Measurements from ENCODE around the gene NRXN2. TPM values are rescaled to one million over a fixed set of nuclear protein-coding genes. Genes with fewer than 3 reads are reported as not detected.

NRXN2 gene
- polyA plus RNA-seq, 3 donors, result 0.07 TPM; not detected in 2

GRCh38 chr11:64632654-64633053, 90.3 kb downstream of the NRXN2 start:
- no peaks in the 10 kb centered on the region for H3K27me3 ChIP-seq (ENCODE audit: control insufficient read depth in 2 of 2, insufficient read depth in 2 of 2, low read length in 2 of 2)
- whole genome bisulfite sequencing (ENCODE audit: insufficient coverage), result no CpG with 5 or more reads among the region's 10 CpGs
- H3K79me2 ChIP-seq (ENCODE audit: insufficient read depth, low read length), result no peaks in the 10 kb centered on the region
- H2AFZ ChIP-seq (ENCODE audit: insufficient read depth, low read depth, low read length, poor library complexity, severe bottlenecking), result no peak overlapping the region
- H3K4me2 ChIP-seq (replicated peaks; ENCODE audit: extremely low read depth, low read length, poor library complexity, severe bottlenecking), result no peak overlapping the region
- no peak overlapping the region for H3K9ac ChIP-seq (ENCODE audit: insufficient read depth, low read length, poor library complexity, severe bottlenecking)
- H3K4me3 ChIP-seq (replicated peaks in 1 of 3; ENCODE audit: low read depth in 2 of 3, low read length in 3 of 3), result no peak overlapping the region
- DNase-seq, result no peak
- Mint-ChIP-seq H3K4me3 (no peak overlapping the region), H3K36me3 (no peaks in the 10 kb centered on the region), H3K27ac (no peak overlapping the region), H3K27me3 (ENCODE audit: low read depth in 3 of 3) (peaks cover 4 to 11% (median 7%) of the 10 kb centered on the region in 3 donors), H3K4me1 (peaks cover 17% of the 10 kb centered on the region), H3K9me3 (peaks cover 0 to 2% (median 0%) of the 10 kb centered on the region in 7 donors)
- no peaks in the 10 kb centered on the region for H3K9me3 ChIP-seq (replicated peaks in 1 of 2; ENCODE audit: control insufficient read depth in 1 of 2, insufficient read depth in 1 of 2, low read length in 2 of 2)
- intact Hi-C loops (cut with micrococcal nuclease), result no loop called here
- H3K4me1 ChIP-seq (ENCODE audit: control insufficient read depth in 1 of 2, insufficient read depth in 2 of 2, low read length in 2 of 2), result peaks cover 9% of the 10 kb centered on the region in 2 donors
- no peak overlapping the region for H3K27ac ChIP-seq (ENCODE audit: low read depth in 1 of 2, low read length in 2 of 2)
- no peaks in the 10 kb centered on the region for H3K36me3 ChIP-seq (replicated peaks in 1 of 2; ENCODE audit: control insufficient read depth in 1 of 2, insufficient read depth in 2 of 2, low read length in 2 of 2)
- H4K20me1 ChIP-seq (ENCODE audit: insufficient read depth, low read length), result no peaks in the 10 kb centered on the region
- TF ChIP-seq CTCF (IDR thresholded peaks at IDR 0.05), result no peak

GRCh38 chr11:64632237-64632636, 90.8 kb downstream of the NRXN2 start:
- H3K27me3 Mint-ChIP-seq (ENCODE audit: low read depth in 3 of 3), result peaks cover 3 to 11% (median 5%) of the 10 kb centered on the region in 3 donors
- peaks cover 17% of the 10 kb centered on the region for H3K4me1 Mint-ChIP-seq
- H3K4me3 ChIP-seq (replicated peaks in 1 of 3; ENCODE audit: low read depth in 2 of 3, low read length in 3 of 3), result no peak overlapping the region
- peaks cover 9% of the 10 kb centered on the region in 2 donors for H3K4me1 ChIP-seq (ENCODE audit: control insufficient read depth in 1 of 2, insufficient read depth in 2 of 2, low read length in 2 of 2)
- 84% methylated on average over 6 of the region's 6 CpGs for WGBS (ENCODE audit: insufficient coverage)
- H3K36me3 Mint-ChIP-seq, result no peaks in the 10 kb centered on the region
- H3K4me3 Mint-ChIP-seq, result no peak overlapping the region
- intact Hi-C loops (cut with micrococcal nuclease), result no loop called here
- H3K27me3 ChIP-seq (ENCODE audit: control insufficient read depth in 2 of 2, insufficient read depth in 2 of 2, low read length in 2 of 2), result no peaks in the 10 kb centered on the region
- no peaks in the 10 kb centered on the region for H3K79me2 ChIP-seq (ENCODE audit: insufficient read depth, low read length)
- no peaks in the 10 kb centered on the region for H3K36me3 ChIP-seq (replicated peaks in 1 of 2; ENCODE audit: control insufficient read depth in 1 of 2, insufficient read depth in 2 of 2, low read length in 2 of 2)
- H3K4me2 ChIP-seq (replicated peaks; ENCODE audit: extremely low read depth, low read length, poor library complexity, severe bottlenecking), result no peak overlapping the region
- no peaks in the 10 kb centered on the region for H3K9me3 ChIP-seq (replicated peaks in 1 of 2; ENCODE audit: control insufficient read depth in 1 of 2, insufficient read depth in 1 of 2, low read length in 2 of 2)
- no peak overlapping the region for H3K9ac ChIP-seq (ENCODE audit: insufficient read depth, low read length, poor library complexity, severe bottlenecking)
- no peak overlapping the region for H2AFZ ChIP-seq (ENCODE audit: insufficient read depth, low read depth, low read length, poor library complexity, severe bottlenecking)
- no peak for TF ChIP-seq CTCF (IDR thresholded peaks at IDR 0.05)
- peaks cover 0 to 2% (median 0%) of the 10 kb centered on the region in 7 donors for H3K9me3 Mint-ChIP-seq
- no peak for DNase-seq
- no peaks in the 10 kb centered on the region for H4K20me1 ChIP-seq (ENCODE audit: insufficient read depth, low read length)
- no peak overlapping the region for H3K27ac Mint-ChIP-seq
- no peak overlapping the region for H3K27ac ChIP-seq (ENCODE audit: low read depth in 1 of 2, low read length in 2 of 2)
